Retinal pigment epithelial cell (primary cell): ENCODE measurements around the gene GARNL3.
A peak's percentile ranks its signal among the peaks of the same experiment; 100 is the strongest.

Experiments
- DNase-seq: peaks from one replicate; pipeline ENCODE4 v3.0.0-alpha.2; 2010; ENCODE audit warnings: low read depth
- H3K4me3 ChIP-seq: 2 replicates; pipeline ENCODE4 v1.5.1; 2011; ENCODE audit warnings: mild to moderate bottlenecking, low read length, control low read depth, moderate library complexity
- CTCF ChIP-seq: conservative IDR thresholded peaks from 2 replicates; pipeline ENCODE4 v1.5.1; 2011; ENCODE audit warnings: low read depth, low read length, control low read depth, inconsistent platforms

The GARNL3 gene

GRCh38 chr9:127346584-127346983 is 82.0 kb downstream of the GARNL3 start:
- no peak for DNase-seq
- no peak overlapping the region for H3K4me3 ChIP-seq
- peak; percentile 49 for TF ChIP-seq CTCF

GRCh38 chr9:127347831-127348776 is 83.5 kb downstream of the GARNL3 start:
- peak; percentile 23 for DNase-seq
- peak; percentile 78 for TF ChIP-seq CTCF
- no peak overlapping the region for H3K4me3 ChIP-seq

DNA sequence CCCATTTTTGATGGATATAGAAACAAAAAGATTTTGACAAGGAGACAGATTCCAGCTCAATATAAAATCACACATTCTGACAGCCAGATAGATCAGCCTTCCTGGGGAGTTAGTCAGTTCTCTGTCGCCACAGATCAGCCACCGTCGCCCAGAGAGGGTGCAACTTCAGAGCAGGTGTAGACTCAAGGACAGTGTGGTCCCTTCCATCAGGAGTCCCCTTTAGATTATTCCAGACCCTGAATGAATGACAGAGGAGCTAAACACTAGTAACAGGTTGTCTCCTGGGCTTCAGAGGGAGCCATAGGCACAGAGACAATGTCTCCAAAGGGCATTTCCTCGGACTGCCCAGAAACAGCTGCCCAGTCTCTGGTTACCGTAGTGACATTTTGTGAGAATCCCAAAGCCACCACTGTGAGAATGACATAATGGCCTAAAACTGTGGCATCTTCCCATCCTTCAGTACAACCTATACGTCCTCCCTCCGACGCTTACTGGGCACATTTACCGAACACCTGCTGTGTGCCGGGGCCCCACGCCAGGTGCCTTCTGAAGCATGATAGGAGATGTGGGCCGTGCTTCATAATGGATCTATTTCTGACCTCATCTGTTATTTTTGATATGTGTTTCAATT is 85.0 kb downstream of the GARNL3 start:
- no peak for TF ChIP-seq CTCF
- DNase-seq: no peak

DNA sequence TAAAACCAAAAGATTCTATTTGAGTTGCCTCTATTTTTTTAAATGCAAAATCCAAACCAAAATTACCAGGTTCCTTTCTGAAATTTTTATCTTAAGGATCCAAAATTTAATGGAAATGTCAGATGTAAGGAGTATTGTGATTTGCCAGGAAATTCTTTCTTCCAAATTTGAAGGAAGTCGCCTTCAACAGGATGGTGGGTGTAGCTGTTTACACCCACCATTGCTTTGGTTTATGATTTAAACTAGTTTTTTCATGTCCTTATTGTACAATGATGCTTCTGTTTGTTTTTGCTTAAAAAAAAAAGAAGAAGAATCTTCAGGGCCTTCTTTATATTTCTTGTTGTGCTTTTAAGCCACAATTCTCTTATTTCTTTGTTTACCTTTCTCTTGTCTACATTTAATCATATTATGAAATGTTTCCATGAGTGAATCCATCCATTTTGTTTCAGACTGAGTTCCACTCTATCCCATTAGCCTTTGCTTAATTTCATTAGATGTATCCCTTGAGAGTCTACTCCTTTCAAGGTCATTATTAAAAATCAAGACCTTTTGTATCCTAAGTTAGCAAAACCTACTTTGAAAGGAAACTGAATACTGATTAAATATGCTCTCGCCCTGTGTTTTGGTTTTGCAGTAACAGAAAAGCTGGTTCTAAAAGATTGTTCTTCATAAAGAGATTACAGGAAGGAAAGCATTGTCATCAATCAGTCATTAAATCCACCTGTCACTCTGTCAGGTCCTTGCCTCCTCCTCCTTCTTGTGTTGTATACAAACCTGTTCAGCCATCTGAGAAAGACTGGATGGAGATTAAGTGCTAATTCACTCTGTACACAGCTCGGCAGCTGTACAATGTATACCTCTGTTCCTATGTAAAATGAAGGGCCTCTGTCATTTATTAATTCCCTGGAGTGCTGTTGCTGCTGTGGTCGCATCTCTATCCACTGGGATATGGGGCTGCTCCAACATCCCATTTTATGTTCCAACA is 86.9 kb downstream of the GARNL3 start:
- no peak overlapping the region for H3K4me3 ChIP-seq
- DNase-seq: no peak
- no peak for TF ChIP-seq CTCF

More for the DNA sequence above, 85.0 kb downstream of the GARNL3 start:
- no peak overlapping the region for H3K4me3 ChIP-seq

- no peak for DNase-seq
- no peak for TF ChIP-seq CTCF
- no peak overlapping the region for H3K4me3 ChIP-seq
Observed at GRCh38 chr9:127353882-127354281, 89.3 kb downstream of the GARNL3 start.

- H3K4me3 ChIP-seq: no peak overlapping the region
- DNase-seq: no peak
- TF ChIP-seq CTCF: no peak
Observed at GRCh38 chr9:127356906-127357305, 92.3 kb downstream of the GARNL3 start.
